ENCODE data around the gene TTBK1.

The TTBK1 gene

DNA sequence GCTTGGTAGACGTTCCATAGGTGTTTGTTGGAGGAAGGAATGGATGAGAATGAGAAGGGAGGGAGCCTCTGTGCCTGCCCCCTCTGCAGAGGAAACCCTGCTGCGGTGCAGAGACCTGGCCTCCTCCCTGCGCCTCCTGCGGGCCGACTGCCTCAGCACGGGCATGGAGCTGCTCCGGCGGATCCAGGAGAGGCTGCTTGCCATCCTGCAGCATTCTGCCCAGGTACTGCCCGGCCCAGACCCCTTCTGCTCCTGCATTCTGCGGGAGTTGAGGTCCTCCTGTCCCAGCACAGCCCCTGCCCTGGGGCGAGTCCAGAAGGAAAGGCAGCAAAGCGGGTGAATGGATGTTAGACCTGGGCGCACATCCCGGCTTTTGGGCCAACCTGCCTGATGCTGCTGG, 20.1 kb upstream of the TTBK1 start:
- TF ChIP-seq, protein P1, sequence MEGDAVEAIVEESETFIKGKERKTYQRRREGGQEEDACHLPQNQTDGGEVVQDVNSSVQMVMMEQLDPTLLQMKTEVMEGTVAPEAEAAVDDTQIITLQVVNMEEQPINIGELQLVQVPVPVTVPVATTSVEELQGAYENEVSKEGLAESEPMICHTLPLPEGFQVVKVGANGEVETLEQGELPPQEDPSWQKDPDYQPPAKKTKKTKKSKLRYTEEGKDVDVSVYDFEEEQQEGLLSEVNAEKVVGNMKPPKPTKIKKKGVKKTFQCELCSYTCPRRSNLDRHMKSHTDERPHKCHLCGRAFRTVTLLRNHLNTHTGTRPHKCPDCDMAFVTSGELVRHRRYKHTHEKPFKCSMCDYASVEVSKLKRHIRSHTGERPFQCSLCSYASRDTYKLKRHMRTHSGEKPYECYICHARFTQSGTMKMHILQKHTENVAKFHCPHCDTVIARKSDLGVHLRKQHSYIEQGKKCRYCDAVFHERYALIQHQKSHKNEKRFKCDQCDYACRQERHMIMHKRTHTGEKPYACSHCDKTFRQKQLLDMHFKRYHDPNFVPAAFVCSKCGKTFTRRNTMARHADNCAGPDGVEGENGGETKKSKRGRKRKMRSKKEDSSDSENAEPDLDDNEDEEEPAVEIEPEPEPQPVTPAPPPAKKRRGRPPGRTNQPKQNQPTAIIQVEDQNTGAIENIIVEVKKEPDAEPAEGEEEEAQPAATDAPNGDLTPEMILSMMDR (conservative IDR thresholded peaks at IDR 0.05) = no peak
- TF ChIP-seq ZFX (IDR thresholded peaks at IDR 0.05) = no peak
- H3K27ac ChIP-seq = no peak overlapping the region

- H3K27ac ChIP-seq = no peak overlapping the region
Measured at GRCh38 chr6:43226192-43226851, 17.0 kb upstream of the TTBK1 start.

DNA sequence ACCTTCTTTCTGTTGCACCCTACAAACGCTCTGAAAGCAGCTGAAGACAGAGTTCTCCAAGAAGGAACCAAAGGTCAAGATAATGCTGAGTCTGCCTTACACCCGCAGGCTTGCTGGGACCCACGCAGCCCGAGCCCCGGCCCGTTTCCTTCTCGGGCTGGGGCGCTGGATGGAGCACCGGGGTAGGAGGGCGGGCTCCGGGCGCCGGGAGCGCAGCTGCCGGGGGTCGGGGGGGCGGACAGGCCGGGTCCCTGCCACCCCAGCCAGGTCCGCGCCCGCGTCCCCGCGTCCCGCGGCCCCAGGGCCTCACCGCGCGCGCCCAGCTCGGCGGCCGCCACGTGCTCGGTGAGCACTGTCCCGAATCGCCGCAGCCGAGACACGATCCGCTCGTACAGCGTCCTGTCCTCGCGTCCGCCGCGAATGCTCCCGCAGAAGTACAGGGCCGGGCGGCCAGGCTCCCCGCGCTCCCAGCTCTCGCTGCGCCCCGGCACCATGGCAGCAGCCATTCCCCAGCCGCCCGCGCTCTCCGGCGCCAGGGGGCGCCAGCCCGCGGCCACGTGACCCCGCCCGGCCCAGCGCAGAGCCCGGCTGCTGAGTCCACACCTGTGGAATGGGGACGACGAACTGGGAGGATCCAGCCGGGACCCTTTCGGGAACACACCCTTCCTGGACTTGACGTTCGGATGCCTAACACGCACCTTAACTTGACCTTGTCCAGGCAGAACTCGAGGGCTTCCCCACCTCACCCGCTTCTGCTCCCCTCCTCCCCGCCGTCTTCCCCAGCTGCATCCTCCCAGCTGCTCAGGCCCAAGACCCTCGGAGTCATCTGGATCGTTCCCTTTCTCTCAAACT, 14.1 kb upstream of the TTBK1 start, which contains the start of gene DNPH1:
Gene DNPH1, minus strand, starts transcription at position 531 of the 852 bp plus-strand sequence. Its CDS starts 25 bp downstream, at position 506.
- TF ChIP-seq, protein P1 (conservative IDR thresholded peaks at IDR 0.05) = peak; percentile 97
- peak; percentile 97; the same call in 1 of the 2 replicates for TF ChIP-seq ZFX (IDR thresholded peaks at IDR 0.05)
- peak within 1 kb of the TSS; percentile 93 for H3K27ac ChIP-seq

More at GRCh38 chr6:43226192-43226851, 17.0 kb upstream of the TTBK1 start:
- TF ChIP-seq, protein P1 (conservative IDR thresholded peaks at IDR 0.05) = no peak
- no peak for TF ChIP-seq ZFX (IDR thresholded peaks at IDR 0.05)

DNA sequence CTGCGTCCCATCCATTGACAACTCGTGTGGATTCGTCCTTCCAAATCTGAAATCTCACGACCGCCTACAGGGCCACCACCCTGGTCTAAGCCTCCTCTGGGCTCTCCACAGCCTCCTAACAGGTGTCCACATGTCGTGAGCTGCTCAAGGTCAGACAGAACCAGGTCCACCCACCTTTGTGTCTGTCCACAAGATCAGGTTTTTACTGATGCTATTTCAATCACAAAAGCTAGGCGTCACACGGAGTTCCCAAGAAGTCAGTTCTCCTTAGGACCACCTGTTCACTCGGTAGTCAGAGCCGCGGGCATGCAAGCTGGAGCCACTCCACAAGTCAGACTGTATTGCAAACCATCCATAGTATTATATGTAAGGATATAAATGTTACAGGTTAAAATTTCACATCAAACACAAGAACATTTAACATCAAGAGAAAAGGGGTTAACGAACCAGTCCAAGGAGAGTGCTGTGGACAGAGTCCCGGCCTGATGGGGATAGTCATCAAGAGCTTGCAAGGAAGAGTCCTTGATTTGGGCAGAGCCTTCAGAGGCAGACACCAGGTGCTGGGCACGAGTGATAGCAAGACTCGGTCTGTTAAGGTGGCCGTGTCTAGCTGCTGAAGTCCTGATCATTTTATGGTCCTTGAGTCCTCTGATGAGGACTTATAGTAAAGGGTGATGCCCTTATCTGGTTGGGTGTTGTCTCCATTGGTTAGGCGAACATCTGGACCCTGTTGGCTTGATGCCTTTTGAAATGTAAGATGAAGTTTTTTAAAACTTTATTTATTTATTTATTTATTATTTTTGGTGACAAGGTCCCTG, 13.3 kb upstream of the TTBK1 start:
- TF ChIP-seq, protein P1 (conservative IDR thresholded peaks at IDR 0.05) = no peak
- peak overlapping the region; percentile 93 for H3K27ac ChIP-seq

- no peak for TF ChIP-seq ZFX (IDR thresholded peaks at IDR 0.05)
- TF ChIP-seq, protein P1 (conservative IDR thresholded peaks at IDR 0.05) = no peak
- H3K27ac ChIP-seq = no peak overlapping the region
Measured at GRCh38 chr6:43231053-43231452, 12.2 kb upstream of the TTBK1 start.

DNA sequence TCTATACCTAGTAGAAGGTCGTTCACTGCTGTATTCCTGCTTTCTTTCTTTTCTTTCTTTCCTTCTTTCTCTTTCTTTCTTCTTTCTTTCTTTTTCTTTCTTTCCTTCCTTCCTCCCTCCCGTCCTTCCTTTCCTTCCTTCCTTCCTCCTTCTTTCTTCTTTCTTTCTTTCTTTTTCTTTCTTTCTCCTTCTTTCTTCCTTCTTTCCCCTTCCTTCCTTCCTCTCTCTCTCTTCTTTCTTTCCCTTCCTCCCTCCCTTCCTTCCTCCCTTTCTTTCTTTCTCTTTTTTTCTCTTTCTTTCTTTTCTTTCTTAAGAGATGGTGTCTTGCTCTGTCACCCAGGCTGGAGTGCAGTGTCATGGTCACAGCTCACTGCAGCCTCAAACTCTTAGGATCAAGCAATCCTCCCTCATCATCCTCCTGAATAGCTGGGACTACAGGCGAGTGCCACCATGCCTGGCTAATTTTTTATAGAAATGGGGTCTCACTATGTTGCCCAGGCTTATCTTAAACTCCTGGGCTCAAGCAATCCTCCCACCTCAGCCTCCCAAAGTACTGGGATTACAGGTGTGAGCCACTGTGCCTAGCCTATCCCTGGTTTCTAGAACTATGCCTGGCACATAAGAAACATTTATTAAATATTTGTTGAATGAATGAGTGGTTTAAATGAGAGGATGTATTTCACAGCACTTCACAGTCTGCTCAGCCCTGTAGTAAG, 11.4 kb upstream of the TTBK1 start:
- H3K27ac ChIP-seq = no peak overlapping the region

More for the DNA sequence above, 11.4 kb upstream of the TTBK1 start:
- TF ChIP-seq, protein P1 (conservative IDR thresholded peaks at IDR 0.05) = no peak
- TF ChIP-seq ZFX (IDR thresholded peaks at IDR 0.05) = no peak
